Measurements from ENCODE around the gene ACVR1.

Gene ACVR1

DNA sequence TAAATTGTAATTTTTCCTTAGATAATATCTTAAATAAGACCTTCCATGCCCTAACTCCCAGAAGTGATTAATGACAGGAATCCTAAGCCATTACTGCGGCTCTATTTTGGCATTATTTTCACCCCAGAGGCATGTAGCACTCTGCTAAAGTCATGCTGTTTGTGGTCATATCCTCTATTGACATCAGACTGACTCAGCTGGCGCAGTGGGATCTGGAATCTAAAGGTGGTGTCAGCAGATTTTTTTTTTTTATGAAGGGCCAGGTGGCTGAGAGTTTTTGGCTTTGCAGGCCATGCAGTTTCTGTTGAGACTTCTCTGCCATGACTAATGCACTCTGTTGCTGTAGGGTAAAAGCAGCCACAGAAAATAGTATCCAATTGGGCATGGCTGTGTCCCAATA lies 183.4 kb downstream of the ACVR1 start:
- no peak for DNase-seq

DNA sequence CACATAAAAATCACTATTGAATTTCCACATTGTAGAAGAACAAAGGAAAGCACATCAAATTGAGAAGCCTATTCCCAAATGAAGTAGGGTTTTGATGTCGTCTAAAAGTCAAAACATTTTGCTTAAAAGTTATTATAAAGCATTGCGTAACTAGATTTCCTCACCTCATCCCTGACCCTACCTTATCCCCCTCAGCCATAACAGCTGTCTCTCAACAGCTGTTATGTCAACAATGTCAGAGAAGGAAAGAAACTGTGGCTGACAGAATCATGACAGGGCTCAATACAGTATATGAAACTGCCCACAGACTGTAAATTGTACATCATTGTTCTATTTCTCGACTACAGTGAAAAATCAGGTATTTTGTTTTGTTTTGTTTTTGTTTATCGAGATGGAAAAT lies 184.4 kb downstream of the ACVR1 start:
- DNase-seq, result no peak

DNA sequence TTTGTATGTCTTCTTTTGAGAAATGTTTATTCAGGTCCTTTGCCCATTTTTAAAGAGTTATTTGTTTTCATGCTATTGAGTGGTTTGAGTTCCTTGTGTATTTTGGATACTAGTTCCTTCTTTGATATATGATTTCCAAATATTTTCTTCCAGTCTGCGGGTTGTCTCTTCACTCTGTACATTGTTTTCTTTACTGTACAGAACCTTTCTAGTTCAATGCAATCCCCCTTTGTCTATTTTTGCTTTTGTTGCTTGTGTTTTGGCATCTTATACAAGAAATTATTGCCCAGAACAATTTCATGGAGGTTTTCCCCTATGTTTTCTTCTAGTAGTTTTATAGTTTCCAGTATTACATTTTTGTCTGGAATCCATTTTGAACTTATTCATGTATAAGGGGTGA lies 185.0 kb downstream of the ACVR1 start:
- no peak for DNase-seq
